Ishikawa (cell line): ENCODE measurements around the gene SLC1A4.

Source experiments
- CEBPB ChIP-seq: IDR thresholded peaks from 2 replicates; pipeline ENCODE4 v1.6.1; 2012
- CREB1 ChIP-seq: IDR thresholded peaks from 2 replicates; pipeline ENCODE4 v1.6.1; 2012; ENCODE audit warnings: low read depth
- EGR1 ChIP-seq: IDR thresholded peaks from 2 replicates; pipeline ENCODE4 v1.6.1; 2012
- EP300 ChIP-seq: IDR thresholded peaks from 2 replicates; pipeline ENCODE4 v1.6.1; 2012; ENCODE audit warnings: borderline replicate concordance
- FOXM1 ChIP-seq: IDR thresholded peaks from 2 replicates; pipeline ENCODE4 v1.6.1; 2012; ENCODE audit warnings: low read depth, borderline replicate concordance
- NFIC ChIP-seq: IDR thresholded peaks from 2 replicates; pipeline ENCODE4 v1.6.1; 2012
- RAD21 ChIP-seq: IDR thresholded peaks from 2 replicates; pipeline ENCODE4 v1.6.1; 2012; ENCODE audit warnings: low read depth
- TAF1 ChIP-seq: IDR thresholded peaks from 2 replicates; pipeline ENCODE4 v1.6.1; 2012; ENCODE audit warnings: low read depth, mild to moderate bottlenecking
- TCF12 ChIP-seq: IDR thresholded peaks from 2 replicates; pipeline ENCODE4 v1.6.1; 2012; ENCODE audit warnings: low read depth
- TEAD4 ChIP-seq: IDR thresholded peaks from 2 replicates; pipeline ENCODE4 v1.6.1; 2012
- YY1 ChIP-seq: IDR thresholded peaks from 2 replicates; pipeline ENCODE4 v1.6.1; 2012; ENCODE audit warnings: low read depth
- ZBTB7A ChIP-seq: IDR thresholded peaks from 2 replicates; pipeline ENCODE4 v1.6.1; 2012; ENCODE audit warnings: low read depth
- TF ChIP-seq, protein P1 (sequence below): IDR thresholded peaks from 2 replicates; pipeline ENCODE4 v1.6.1; 2012; ENCODE audit warnings: low read depth, mild to moderate bottlenecking
- TF ChIP-seq, protein P2 (sequence below): IDR thresholded peaks from 2 replicates; pipeline ENCODE4 v1.6.1; 2012
- TF ChIP-seq, protein P3 (sequence below): IDR thresholded peaks from 2 replicates; pipeline ENCODE4 v1.6.1; 2012

The SLC1A4 gene

DNA sequence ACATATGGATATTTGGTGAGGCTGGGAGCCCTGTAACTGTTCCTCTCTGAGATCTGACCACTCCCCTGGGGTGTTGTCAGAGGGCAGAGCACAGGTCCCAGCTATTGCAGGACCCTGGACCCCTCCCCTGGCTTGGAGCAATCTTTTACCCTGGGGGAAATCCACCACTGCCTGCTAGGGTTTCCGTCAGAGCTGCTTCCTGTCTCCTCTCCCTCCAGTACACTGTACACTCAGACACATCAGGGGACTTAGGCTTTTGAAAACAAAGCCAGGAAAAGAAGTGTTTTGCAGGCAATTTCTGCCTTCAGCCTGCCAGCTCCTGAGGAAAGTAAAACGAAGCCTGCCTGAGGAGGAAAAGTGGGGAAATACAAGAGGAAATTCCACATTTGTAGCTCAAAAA is 53.8 kb downstream of the SLC1A4 start:
- TF ChIP-seq TCF12, result no peak
- TF ChIP-seq YY1, result no peak
- TF ChIP-seq TAF1, result no peak
- TF ChIP-seq, protein P1, sequence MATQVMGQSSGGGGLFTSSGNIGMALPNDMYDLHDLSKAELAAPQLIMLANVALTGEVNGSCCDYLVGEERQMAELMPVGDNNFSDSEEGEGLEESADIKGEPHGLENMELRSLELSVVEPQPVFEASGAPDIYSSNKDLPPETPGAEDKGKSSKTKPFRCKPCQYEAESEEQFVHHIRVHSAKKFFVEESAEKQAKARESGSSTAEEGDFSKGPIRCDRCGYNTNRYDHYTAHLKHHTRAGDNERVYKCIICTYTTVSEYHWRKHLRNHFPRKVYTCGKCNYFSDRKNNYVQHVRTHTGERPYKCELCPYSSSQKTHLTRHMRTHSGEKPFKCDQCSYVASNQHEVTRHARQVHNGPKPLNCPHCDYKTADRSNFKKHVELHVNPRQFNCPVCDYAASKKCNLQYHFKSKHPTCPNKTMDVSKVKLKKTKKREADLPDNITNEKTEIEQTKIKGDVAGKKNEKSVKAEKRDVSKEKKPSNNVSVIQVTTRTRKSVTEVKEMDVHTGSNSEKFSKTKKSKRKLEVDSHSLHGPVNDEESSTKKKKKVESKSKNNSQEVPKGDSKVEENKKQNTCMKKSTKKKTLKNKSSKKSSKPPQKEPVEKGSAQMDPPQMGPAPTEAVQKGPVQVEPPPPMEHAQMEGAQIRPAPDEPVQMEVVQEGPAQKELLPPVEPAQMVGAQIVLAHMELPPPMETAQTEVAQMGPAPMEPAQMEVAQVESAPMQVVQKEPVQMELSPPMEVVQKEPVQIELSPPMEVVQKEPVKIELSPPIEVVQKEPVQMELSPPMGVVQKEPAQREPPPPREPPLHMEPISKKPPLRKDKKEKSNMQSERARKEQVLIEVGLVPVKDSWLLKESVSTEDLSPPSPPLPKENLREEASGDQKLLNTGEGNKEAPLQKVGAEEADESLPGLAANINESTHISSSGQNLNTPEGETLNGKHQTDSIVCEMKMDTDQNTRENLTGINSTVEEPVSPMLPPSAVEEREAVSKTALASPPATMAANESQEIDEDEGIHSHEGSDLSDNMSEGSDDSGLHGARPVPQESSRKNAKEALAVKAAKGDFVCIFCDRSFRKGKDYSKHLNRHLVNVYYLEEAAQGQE, result no peak
- TF ChIP-seq ZBTB7A, result no peak
- no peak for TF ChIP-seq EP300
- no peak for TF ChIP-seq FOXM1
- TF ChIP-seq CREB1, result no peak
- TF ChIP-seq RAD21, result no peak
- TF ChIP-seq, protein P2, sequence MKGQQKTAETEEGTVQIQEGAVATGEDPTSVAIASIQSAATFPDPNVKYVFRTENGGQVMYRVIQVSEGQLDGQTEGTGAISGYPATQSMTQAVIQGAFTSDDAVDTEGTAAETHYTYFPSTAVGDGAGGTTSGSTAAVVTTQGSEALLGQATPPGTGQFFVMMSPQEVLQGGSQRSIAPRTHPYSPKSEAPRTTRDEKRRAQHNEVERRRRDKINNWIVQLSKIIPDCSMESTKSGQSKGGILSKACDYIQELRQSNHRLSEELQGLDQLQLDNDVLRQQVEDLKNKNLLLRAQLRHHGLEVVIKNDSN, result no peak
- TF ChIP-seq TEAD4, result no peak
- TF ChIP-seq, protein P3, sequence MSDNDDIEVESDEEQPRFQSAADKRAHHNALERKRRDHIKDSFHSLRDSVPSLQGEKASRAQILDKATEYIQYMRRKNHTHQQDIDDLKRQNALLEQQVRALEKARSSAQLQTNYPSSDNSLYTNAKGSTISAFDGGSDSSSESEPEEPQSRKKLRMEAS, result no peak
- TF ChIP-seq CEBPB, result no peak
- TF ChIP-seq NFIC, result no peak
- TF ChIP-seq EGR1, result no peak

DNA sequence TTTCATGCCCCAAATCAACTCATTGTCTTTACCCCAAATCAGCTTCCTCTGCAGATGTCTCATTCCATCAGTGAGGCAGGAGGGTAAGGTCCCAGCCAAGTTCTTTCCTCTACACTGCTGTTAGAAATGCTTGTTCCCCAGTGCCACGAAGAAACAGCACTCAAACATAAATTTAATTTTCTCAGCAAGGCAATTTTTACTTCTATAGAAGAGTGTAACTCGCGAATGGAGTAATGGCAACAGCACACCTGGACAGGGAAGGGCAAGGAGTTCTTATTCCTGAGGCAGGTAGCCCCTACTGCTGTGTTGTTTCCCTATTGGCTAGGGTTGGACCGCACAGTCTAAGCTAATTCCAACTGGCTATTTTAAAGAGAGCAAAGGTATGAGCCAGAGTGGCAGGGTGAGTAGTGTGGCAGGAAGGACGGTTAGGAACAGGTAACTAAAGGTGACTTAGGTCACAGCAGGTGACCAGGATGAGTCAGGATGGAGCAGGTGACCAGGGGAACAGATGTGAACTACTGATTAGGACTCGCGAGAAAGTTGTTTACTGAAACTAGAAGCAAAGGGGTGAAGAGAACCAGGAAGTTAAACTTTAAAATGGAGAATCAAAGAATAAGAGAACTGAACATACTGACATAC is 55.0 kb downstream of the SLC1A4 start:
- no peak for TF ChIP-seq EGR1
- TF ChIP-seq CEBPB, result no peak
- TF ChIP-seq CREB1, result no peak
- TF ChIP-seq TAF1, result no peak
- TF ChIP-seq RAD21, result no peak
- TF ChIP-seq FOXM1, result no peak
- no peak for TF ChIP-seq TCF12
- no peak for TF ChIP-seq EP300
- TF ChIP-seq, protein P2, result no peak
- TF ChIP-seq, protein P3, result no peak
- TF ChIP-seq, protein P1, result no peak
- TF ChIP-seq NFIC, result no peak
- no peak for TF ChIP-seq ZBTB7A
- no peak for TF ChIP-seq YY1
- no peak for TF ChIP-seq TEAD4

DNA sequence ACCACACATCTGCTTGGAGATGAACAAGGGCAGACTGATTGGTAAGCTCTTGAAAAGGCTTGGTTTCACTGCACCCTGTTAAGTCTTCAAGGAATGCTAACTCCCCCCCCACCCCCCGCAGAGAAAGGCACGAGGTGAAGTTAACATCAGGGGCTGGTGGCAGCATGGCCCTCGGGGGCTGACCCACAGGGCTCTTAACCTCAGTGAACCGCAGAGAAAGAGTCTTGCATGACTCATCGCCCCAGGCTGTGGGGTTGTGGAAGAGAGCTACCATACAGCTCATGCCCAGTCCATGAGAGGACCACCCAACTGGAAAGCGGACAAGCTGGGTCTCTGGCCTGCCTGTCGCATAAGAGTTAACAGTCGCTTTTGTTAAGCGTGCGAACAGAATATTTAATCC is 56.5 kb downstream of the SLC1A4 start:
- TF ChIP-seq CREB1 (no peak), EGR1 (no peak), TCF12 (no peak), TAF1 (no peak)
- TF ChIP-seq, protein P1, result no peak

DNA sequence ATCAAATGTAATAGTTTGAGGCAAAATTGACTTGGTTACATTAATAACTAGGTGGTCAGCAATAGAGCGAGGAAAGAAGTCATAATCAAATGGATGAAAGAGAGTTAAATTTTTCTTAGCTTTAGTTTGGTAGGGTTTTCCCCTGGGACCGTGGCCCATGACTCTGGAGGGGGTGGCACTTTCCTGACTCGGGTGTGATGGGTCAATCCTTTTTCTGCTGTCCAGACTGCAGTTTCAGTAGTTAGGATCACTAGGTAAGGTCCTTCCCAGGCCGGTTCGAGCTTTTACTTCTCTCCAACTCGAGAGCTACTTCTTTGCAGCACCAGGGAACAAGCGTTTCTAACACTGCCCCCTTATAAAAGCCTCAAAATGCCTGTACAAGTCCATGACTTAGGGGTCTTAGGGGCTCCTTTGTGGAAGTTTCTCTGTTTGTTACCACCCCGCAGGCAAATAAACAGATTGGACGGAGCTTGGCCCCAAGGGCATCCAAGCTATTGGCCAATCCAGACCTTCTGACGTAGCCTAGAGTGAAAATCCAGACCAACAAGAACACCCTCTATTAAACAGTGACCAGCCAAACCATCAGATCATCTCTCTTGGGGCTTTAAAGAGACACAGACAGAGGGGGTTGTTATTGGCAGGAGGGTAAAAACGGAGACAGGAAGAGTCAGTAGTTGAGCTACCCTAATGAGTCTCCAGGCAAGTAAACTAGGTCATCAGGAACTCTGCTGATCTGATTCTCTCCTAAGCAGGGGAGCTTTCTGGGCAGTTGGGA is 57.6 kb downstream of the SLC1A4 start:
- TF ChIP-seq TCF12, result no peak
- no peak for TF ChIP-seq YY1
- TF ChIP-seq, protein P1, result no peak
- no peak for TF ChIP-seq TEAD4
- TF ChIP-seq, protein P2, result no peak
- no peak for TF ChIP-seq TAF1
- TF ChIP-seq RAD21, result no peak
- TF ChIP-seq EGR1, result no peak
- TF ChIP-seq NFIC, result no peak
- TF ChIP-seq CEBPB, result no peak
- TF ChIP-seq ZBTB7A, result no peak
- TF ChIP-seq FOXM1, result no peak
- no peak for TF ChIP-seq EP300
- TF ChIP-seq, protein P3, result no peak
- no peak for TF ChIP-seq CREB1
